ENCODE measurements around the gene MTARC1.

The MTARC1 gene

GRCh38 chr1:220812308-220812707 lies 25.6 kb downstream of the MTARC1 start:
- TF ChIP-seq, protein P1, sequence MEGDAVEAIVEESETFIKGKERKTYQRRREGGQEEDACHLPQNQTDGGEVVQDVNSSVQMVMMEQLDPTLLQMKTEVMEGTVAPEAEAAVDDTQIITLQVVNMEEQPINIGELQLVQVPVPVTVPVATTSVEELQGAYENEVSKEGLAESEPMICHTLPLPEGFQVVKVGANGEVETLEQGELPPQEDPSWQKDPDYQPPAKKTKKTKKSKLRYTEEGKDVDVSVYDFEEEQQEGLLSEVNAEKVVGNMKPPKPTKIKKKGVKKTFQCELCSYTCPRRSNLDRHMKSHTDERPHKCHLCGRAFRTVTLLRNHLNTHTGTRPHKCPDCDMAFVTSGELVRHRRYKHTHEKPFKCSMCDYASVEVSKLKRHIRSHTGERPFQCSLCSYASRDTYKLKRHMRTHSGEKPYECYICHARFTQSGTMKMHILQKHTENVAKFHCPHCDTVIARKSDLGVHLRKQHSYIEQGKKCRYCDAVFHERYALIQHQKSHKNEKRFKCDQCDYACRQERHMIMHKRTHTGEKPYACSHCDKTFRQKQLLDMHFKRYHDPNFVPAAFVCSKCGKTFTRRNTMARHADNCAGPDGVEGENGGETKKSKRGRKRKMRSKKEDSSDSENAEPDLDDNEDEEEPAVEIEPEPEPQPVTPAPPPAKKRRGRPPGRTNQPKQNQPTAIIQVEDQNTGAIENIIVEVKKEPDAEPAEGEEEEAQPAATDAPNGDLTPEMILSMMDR (IDR thresholded peaks at IDR 0.05; ENCODE audit: low read depth, low read length, missing control alignments) = no peak
- DNase-seq (ENCODE audit: extremely low read depth, low read depth) = no peak
- no peak overlapping the region for H3K4me3 ChIP-seq (replicated peaks; ENCODE audit: low read depth, low read length)

GRCh38 chr1:220813013-220813412 lies 26.3 kb downstream of the MTARC1 start:
- no peak for DNase-seq (ENCODE audit: extremely low read depth, low read depth)
- H3K4me3 ChIP-seq (replicated peaks; ENCODE audit: low read depth, low read length) = no peak overlapping the region

GRCh38 chr1:220815409-220815808 lies 28.7 kb downstream of the MTARC1 start:
- TF ChIP-seq, protein P1 (IDR thresholded peaks at IDR 0.05; ENCODE audit: low read depth, low read length, missing control alignments) = no peak
- DNase-seq (ENCODE audit: extremely low read depth, low read depth) = no peak
- no peak overlapping the region for H3K4me3 ChIP-seq (replicated peaks; ENCODE audit: low read depth, low read length)

More at GRCh38 chr1:220813013-220813412, 26.3 kb downstream of the MTARC1 start:
- TF ChIP-seq, protein P1 (IDR thresholded peaks at IDR 0.05; ENCODE audit: low read depth, low read length, missing control alignments) = no peak

GRCh38 chr1:220817907-220818306 lies 31.2 kb downstream of the MTARC1 start:
- no peak overlapping the region for H3K4me3 ChIP-seq (replicated peaks; ENCODE audit: low read depth, low read length)
- DNase-seq (ENCODE audit: extremely low read depth, low read depth) = no peak
- TF ChIP-seq, protein P1 (IDR thresholded peaks at IDR 0.05; ENCODE audit: low read depth, low read length, missing control alignments) = no peak

GRCh38 chr1:220818421-220819173 lies 31.9 kb downstream of the MTARC1 start:
- H3K4me3 ChIP-seq (replicated peaks; ENCODE audit: low read depth, low read length) = no peak overlapping the region
- TF ChIP-seq, protein P1 (IDR thresholded peaks at IDR 0.05; ENCODE audit: low read depth, low read length, missing control alignments) = no peak
- DNase-seq (ENCODE audit: extremely low read depth, low read depth) = peak; percentile 88

GRCh38 chr1:220819467-220820026 lies 32.8 kb downstream of the MTARC1 start:
- TF ChIP-seq, protein P1 (IDR thresholded peaks at IDR 0.05; ENCODE audit: low read depth, low read length, missing control alignments) = no peak
- no peak for DNase-seq (ENCODE audit: extremely low read depth, low read depth)
- no peak overlapping the region for H3K4me3 ChIP-seq (replicated peaks; ENCODE audit: low read depth, low read length)

All from HFF-Myc (cell line).